IMR-90 (cell line): Measurements from ENCODE around the gene TMEM219.

Experiments used
- CEBPB ChIP-seq: IDR thresholded peaks from 2 replicates; pipeline ENCODE4 v1.6.1; 2012; ENCODE audit warnings: low read depth, low read length, improper control_type of control experiment
- CHD1 ChIP-seq: IDR thresholded peaks from 2 replicates; pipeline ENCODE4 v1.6.1; 2012; ENCODE audit warnings: low read depth, low read length, improper control_type of control experiment
- FOS ChIP-seq: fragments of 150-350 bp; IDR thresholded peaks from 2 replicates; pipeline ENCODE4 v1.6.1; 2016; ENCODE audit warnings: low read depth, low read length
- MAFK ChIP-seq: IDR thresholded peaks from 2 replicates; pipeline ENCODE4 v1.6.1; 2012; ENCODE audit warnings: low read depth, low read length, improper control_type of control experiment
- MAZ ChIP-seq: IDR thresholded peaks from 2 replicates; pipeline ENCODE4 v1.6.1; 2012; ENCODE audit warnings: low read depth, mild to moderate bottlenecking, low read length, improper control_type of control experiment, moderate library complexity, borderline replicate concordance
- MXI1 ChIP-seq: IDR thresholded peaks from 2 replicates; pipeline ENCODE4 v1.6.1; 2012; ENCODE audit warnings: low read depth, mild to moderate bottlenecking, low read length, moderate library complexity, borderline replicate concordance
- POLR2A ChIP-seq: IDR thresholded peaks from 2 replicates; pipeline ENCODE4 v1.6.1; 2012; ENCODE audit warnings: mild to moderate bottlenecking, low read depth, low read length
- RAD21 ChIP-seq: IDR thresholded peaks from 2 replicates; pipeline ENCODE4 v1.6.1; 2012; ENCODE audit warnings: low read length, improper control_type of control experiment
- RCOR1 ChIP-seq: IDR thresholded peaks from 2 replicates; pipeline ENCODE4 v1.6.1; 2012; ENCODE audit warnings: mild to moderate bottlenecking, low read length, improper control_type of control experiment; ENCODE audit not compliant: insufficient replicate concordance
- RFX5 ChIP-seq: IDR thresholded peaks from 2 replicates; pipeline ENCODE4 v1.8.0; 2012; ENCODE audit warnings: low read depth, mild to moderate bottlenecking, low read length, moderate library complexity
- TF ChIP-seq, protein P1 (sequence below): conservative IDR thresholded peaks from 2 replicates; pipeline ENCODE4 v1.5.1; 2012; ENCODE audit warnings: mild to moderate bottlenecking, low read depth, low read length, improper control_type of control experiment
- TF ChIP-seq, protein P2 (sequence below): fragments of 150-350 bp; IDR thresholded peaks from 2 replicates; pipeline ENCODE4 v1.6.1; 2017; ENCODE audit warnings: mild to moderate bottlenecking, antibody characterized with exemption, low read length, low read depth

DNA sequence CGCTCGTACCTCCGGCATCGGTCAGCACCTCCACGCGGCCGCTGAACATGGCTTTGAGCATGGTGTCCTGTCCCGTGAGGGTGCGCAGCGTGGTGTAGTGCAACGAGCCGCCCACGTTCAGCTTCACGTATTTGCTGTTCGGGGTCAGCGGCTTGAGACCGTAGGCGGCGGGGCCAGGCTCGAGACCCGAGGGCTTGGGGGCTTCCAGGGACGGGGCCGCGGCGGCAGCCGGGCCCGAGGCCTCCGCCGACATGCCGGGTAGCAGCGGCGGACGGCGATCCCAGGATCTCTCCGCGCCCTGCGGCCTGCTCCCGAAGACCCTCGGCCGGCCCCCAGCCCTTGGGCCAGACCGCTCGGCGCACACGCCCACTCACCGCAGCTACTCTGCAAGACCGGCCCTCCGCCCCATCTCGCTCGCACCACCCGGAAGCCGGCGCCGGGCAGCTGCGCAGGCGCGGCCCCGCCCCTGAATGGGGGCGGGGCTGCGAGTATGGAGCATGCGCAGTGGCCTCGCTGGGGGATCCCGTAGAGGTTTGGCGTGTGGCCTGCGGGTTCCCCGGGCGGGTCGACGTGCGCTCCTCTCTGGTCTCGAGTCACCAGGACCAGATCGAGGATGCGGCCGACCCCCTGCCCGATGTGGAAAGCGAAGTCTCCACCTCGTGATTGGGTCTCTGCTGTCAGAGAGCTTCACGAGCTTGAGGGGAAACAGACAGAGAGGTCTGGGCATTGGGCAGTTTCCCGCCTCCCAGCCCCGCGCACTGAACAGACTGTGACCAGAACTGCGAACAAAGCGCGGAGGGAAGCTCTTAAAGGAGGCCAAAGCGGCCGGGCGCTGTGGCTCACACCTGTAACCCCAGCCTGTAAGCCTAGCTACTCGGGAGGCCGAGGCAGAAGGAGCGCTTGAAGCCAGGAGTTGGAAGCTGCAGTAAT, 35.8 kb upstream of the TMEM219 start, which contains the start of gene KCTD13:
- TF ChIP-seq RCOR1 (no peak), RFX5 (no peak), POLR2A (peak; percentile 67), CHD1 (no peak), CEBPB (no peak), FOS (no peak), MXI1 (peak; percentile 71; the same call in 1 of the 2 replicates), MAFK (no peak), RAD21 (no peak; the same call in 1 of the 2 replicates), MAZ (peak; percentile 90; the same call in 1 of the 2 replicates)
- TF ChIP-seq, protein P1, sequence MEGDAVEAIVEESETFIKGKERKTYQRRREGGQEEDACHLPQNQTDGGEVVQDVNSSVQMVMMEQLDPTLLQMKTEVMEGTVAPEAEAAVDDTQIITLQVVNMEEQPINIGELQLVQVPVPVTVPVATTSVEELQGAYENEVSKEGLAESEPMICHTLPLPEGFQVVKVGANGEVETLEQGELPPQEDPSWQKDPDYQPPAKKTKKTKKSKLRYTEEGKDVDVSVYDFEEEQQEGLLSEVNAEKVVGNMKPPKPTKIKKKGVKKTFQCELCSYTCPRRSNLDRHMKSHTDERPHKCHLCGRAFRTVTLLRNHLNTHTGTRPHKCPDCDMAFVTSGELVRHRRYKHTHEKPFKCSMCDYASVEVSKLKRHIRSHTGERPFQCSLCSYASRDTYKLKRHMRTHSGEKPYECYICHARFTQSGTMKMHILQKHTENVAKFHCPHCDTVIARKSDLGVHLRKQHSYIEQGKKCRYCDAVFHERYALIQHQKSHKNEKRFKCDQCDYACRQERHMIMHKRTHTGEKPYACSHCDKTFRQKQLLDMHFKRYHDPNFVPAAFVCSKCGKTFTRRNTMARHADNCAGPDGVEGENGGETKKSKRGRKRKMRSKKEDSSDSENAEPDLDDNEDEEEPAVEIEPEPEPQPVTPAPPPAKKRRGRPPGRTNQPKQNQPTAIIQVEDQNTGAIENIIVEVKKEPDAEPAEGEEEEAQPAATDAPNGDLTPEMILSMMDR = no peak
- TF ChIP-seq, protein P2, sequence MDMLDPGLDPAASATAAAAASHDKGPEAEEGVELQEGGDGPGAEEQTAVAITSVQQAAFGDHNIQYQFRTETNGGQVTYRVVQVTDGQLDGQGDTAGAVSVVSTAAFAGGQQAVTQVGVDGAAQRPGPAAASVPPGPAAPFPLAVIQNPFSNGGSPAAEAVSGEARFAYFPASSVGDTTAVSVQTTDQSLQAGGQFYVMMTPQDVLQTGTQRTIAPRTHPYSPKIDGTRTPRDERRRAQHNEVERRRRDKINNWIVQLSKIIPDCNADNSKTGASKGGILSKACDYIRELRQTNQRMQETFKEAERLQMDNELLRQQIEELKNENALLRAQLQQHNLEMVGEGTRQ = no peak
